Calu3 (cell line): ENCODE measurements around the gene MAN1B1. TPM values are rescaled to one million over a fixed set of nuclear protein-coding genes. Genes with fewer than 3 reads are reported as not detected.
A peak's percentile ranks its signal among the peaks of the same experiment; 100 is the strongest.

ENCODE experiments used
- BruUV-seq: library from RNA; stranded (reverse); fragments of 400-500 nt; replicated peaks from 2 replicates; lab custom pipeline; 2021; lab: Mats Ljungman, UMichigan
- CTCF ChIA-PET: fragments of 300-600 bp; sonication (Branson Sonifier 250); formaldehyde crosslinking; loops from one replicate; lab custom pipeline; 2022; ENCODE audit warnings: antibody characterized with exemption; lab: Charles Lee
- DNase-seq: peaks from one replicate; pipeline ENCODE4 v3.0.0; 2022
- H3K27ac Mint-ChIP-seq: one replicate; pipeline ENCODE4 v1.8.0; 2022; ENCODE audit warnings: mixed read lengths; ENCODE audit not compliant: unreplicated experiment
- H3K27me3 Mint-ChIP-seq: one replicate; pipeline ENCODE4 v1.8.0; 2022; ENCODE audit warnings: mixed read lengths; ENCODE audit not compliant: unreplicated experiment
- H3K36me3 Mint-ChIP-seq: one replicate; pipeline ENCODE4 v1.8.0; 2022; ENCODE audit warnings: mild to moderate bottlenecking, moderate library complexity, mixed read lengths; ENCODE audit not compliant: insufficient read depth, unreplicated experiment
- H3K4me1 Mint-ChIP-seq: one replicate; pipeline ENCODE4 v1.8.0; 2022; ENCODE audit warnings: mild to moderate bottlenecking, low read depth, mixed read lengths; ENCODE audit not compliant: unreplicated experiment
- H3K4me3 Mint-ChIP-seq: one replicate; pipeline ENCODE4 v1.8.0; 2022; ENCODE audit warnings: mild to moderate bottlenecking, low read depth, moderate library complexity, mixed read lengths; ENCODE audit not compliant: unreplicated experiment
- H3K9me3 Mint-ChIP-seq: one replicate; pipeline ENCODE4 v1.8.0; 2022; ENCODE audit warnings: low read depth, mixed read lengths; ENCODE audit not compliant: unreplicated experiment
- intact Hi-C: fragments of 100-400 bp; cut with micrococcal nuclease; formaldehyde crosslinking; loops from one replicate; pipeline ENCODE4 v1.10.0; 2022; ENCODE audit not compliant: unreplicated experiment
- total RNA-seq: library from RNA; stranded (reverse); gene quantifications from 2 replicates; pipeline ENCODE4 v1.2.3, GENCODE V29; 2022
- TF ChIP-seq, protein P1 (sequence below): fragments of 200-600 bp; IDR thresholded peaks from one replicate; pipeline ENCODE4 v1.8.0; 2022; ENCODE audit warnings: antibody characterized with exemption; ENCODE audit not compliant: unreplicated experiment

The MAN1B1 gene
- total RNA-seq, 1 experiment from 2014 or later = 61.4 TPM

DNA sequence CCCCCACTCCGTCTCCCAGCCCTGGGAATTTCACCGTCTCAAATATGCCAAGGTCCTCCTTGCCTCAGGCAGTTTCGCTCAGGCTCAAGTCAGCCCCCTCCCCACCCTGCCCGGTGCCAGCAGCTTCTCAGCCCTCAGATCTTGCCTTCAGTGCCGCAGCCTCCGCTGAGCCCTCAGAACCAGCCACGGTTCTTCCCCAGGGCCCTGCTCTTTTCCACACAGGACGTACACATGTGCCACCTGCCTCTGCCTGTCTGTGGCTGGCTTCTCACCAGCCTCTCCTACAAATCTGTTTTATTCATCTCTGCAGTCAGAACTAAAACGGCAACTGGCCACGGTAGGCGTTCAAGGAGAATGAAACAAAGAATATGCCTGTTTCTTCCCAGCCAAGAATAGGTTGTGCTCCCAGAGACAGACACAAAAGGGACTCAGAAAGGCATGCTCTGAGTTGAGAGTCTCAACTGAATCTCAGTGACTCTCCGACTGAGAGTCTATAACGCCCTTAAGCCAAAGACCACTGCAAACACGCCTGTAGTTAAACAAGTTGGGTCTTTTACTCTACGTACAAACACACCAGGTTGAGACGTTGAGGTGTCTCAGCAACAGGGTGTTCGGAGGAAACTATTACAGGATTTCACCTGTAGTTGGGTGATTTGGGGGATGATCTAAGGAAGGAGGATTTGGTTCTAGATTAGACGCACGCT lies 41.5 kb downstream of the MAN1B1 start:
- intact Hi-C loops = no loop called here
- CTCF ChIA-PET = interaction anchor here (0.6 to 0.7 kb wide), 2 partner anchors 28 to 281 kb away, joined by 5 to 8 read pairs; no protein-coding TSS in a partner anchor
- BruUV-seq = TSS peak; percentile 39
- Mint-ChIP-seq H3K4me1 (peaks cover 22% of the 10 kb centered on the region), H3K4me3 (peak overlapping the region; percentile 90), H3K27ac (peak overlapping the region; percentile 81), H3K27me3 (no peaks in the 10 kb centered on the region), H3K9me3 (no peaks in the 10 kb centered on the region), H3K36me3 (peaks cover 34% of the 10 kb centered on the region)
- DNase-seq = no peak
- TF ChIP-seq, protein P1, sequence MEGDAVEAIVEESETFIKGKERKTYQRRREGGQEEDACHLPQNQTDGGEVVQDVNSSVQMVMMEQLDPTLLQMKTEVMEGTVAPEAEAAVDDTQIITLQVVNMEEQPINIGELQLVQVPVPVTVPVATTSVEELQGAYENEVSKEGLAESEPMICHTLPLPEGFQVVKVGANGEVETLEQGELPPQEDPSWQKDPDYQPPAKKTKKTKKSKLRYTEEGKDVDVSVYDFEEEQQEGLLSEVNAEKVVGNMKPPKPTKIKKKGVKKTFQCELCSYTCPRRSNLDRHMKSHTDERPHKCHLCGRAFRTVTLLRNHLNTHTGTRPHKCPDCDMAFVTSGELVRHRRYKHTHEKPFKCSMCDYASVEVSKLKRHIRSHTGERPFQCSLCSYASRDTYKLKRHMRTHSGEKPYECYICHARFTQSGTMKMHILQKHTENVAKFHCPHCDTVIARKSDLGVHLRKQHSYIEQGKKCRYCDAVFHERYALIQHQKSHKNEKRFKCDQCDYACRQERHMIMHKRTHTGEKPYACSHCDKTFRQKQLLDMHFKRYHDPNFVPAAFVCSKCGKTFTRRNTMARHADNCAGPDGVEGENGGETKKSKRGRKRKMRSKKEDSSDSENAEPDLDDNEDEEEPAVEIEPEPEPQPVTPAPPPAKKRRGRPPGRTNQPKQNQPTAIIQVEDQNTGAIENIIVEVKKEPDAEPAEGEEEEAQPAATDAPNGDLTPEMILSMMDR = no peak

DNA sequence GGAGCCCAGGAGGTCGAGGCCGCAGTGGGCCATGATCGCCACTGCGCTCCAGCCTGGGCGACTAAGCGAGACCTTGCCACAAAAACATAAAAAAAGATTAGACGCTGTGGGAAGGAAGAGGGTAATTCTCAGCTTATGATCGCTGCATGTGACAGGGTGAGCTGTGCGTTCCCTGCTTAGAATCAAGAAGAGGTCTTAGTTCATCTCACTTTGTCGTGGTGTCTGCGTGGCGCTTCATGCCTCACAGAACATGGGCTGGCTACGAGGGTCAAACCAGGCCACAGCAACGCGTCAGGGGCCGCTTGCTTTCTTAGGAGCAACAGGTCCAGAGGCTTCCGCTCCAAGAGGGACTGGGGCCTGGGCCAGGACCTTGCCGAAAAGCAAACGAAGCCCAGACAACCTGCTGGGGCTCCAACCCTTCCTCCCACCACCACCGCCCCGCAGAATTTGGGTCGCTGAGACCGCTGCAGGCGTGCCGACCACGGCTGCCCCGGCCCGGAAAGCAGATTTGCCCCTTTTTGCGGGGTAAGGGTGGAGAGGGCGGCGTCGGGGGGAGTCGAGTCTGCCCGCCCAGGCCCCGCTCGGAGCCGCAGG lies 42.2 kb downstream of the MAN1B1 start:
- no peaks in the 10 kb centered on the region for H3K9me3 Mint-ChIP-seq
- H3K27me3 Mint-ChIP-seq = no peaks in the 10 kb centered on the region
- TF ChIP-seq, protein P1 = no peak
- DNase-seq = peak; percentile 16
- H3K4me3 Mint-ChIP-seq = peak overlapping the region; percentile 90
- no TSS peak for BruUV-seq
- peaks cover 22% of the 10 kb centered on the region for H3K4me1 Mint-ChIP-seq
- CTCF ChIA-PET = interaction anchor here (0.6 to 1.1 kb wide), 5 partner anchors 28 to 108 kb away, joined by 3 to 8 read pairs (median 4); partner anchors contain the start of gene RNF224
- intact Hi-C loops = no loop called here
- H3K27ac Mint-ChIP-seq = peak overlapping the region; percentile 81
- H3K36me3 Mint-ChIP-seq = peaks cover 34% of the 10 kb centered on the region

DNA sequence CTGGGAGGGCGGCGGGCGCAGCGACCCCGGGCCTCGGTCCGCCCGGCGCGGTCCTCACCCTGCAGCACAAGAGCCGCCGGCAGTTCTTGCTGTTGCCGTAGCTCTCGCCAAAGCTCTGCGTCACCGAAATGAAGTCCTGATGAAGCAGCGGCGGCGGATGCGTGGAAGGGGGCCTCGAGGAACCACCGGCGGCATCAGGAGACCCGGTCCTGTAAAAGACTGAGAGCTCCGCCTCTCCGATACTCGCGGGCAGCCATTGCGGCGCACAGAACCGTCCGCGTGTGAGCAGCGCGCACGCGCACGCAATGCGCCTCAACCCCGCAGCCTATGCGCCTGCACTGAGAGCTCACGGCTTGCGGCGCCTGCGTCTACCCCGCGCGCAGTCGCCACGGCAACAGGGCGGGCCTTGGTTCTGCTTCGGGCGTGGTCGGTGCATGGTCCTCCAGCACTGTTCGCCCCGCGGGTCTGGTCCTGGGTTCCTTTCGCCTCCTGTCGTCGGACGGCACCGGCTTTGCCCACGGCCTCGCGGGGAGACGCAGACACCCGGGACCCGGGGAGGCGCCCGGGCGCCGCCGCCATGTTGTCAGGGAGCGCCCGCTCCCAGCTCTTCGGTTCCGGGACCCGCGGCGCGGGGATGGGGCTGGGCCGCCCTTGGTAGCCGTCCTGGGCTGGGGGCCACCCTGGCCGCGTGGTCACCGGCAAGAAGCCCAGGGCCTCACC lies 42.8 kb downstream of the MAN1B1 start:
- peak; percentile 83 for DNase-seq
- no TSS peak for BruUV-seq
- TF ChIP-seq, protein P1 = no peak
- Mint-ChIP-seq H3K4me1 (peaks cover 22% of the 10 kb centered on the region), H3K9me3 (no peaks in the 10 kb centered on the region), H3K27ac (no peak overlapping the region), H3K4me3 (peak overlapping the region; percentile 90), H3K27me3 (no peaks in the 10 kb centered on the region), H3K36me3 (peaks cover 34% of the 10 kb centered on the region)
- CTCF ChIA-PET = interaction anchor here (0.6 to 1.1 kb wide), 5 partner anchors 40 to 339 kb away, joined by 3 to 8 read pairs (median 4); partner anchors contain the start of gene RNF224
- intact Hi-C loops = no loop called here

DNA sequence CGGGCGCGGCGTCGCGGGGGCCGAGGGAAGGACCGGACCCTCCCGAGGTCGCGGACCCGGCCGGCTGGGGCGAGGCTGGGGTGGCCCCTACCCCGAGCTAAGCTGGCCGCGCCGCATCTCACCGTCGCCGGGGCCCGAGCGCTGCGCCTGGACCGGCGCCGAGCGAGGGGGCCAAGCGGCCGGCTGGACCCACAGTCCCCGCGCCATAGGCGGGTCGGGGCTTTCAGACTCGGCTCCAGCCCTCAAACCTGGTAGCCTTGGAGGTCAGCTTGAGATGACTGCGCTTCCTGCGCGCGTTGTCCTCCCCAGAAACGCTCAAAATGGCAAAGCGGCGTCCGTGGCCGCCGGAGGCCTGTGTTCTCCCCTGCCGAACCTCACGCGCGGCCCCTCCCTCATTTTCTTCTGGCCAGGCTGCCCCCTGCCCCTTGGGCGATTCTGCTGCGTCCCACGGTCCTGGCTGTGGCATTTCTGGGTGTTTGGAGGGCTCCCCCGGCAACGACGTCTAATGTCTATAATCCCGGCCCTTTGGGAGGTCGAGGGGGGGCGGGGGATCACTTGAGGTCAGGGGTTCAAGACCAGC lies 43.5 kb downstream of the MAN1B1 start:
- peak overlapping the region; percentile 27 for H3K27ac Mint-ChIP-seq
- TF ChIP-seq, protein P1 = no peak

More for the DNA sequence above, 43.5 kb downstream of the MAN1B1 start:
- intact Hi-C loops = no loop called here
- BruUV-seq = no TSS peak
- peak; percentile 10 for DNase-seq
- peak overlapping the region; percentile 90 for H3K4me3 Mint-ChIP-seq
- H3K27me3 Mint-ChIP-seq = peaks cover under 1% of the 10 kb centered on the region
- CTCF ChIA-PET = interaction anchor here (0.6 to 1.1 kb wide), 4 partner anchors 89 to 340 kb away, joined by 3 to 8 read pairs (median 4); partner anchors contain the start of gene RNF224
- peaks cover 22% of the 10 kb centered on the region for H3K4me1 Mint-ChIP-seq
- H3K36me3 Mint-ChIP-seq = peaks cover 34% of the 10 kb centered on the region
- no peaks in the 10 kb centered on the region for H3K9me3 Mint-ChIP-seq
